SW480 (cell line): ENCODE results near the gene SLC9A4.

ENCODE experiments used
- DNase-seq: peaks from one replicate; pipeline ENCODE4 v3.0.0-alpha.2; 2016; ENCODE audit warnings: low spot score

SLC9A4 gene, protein sequence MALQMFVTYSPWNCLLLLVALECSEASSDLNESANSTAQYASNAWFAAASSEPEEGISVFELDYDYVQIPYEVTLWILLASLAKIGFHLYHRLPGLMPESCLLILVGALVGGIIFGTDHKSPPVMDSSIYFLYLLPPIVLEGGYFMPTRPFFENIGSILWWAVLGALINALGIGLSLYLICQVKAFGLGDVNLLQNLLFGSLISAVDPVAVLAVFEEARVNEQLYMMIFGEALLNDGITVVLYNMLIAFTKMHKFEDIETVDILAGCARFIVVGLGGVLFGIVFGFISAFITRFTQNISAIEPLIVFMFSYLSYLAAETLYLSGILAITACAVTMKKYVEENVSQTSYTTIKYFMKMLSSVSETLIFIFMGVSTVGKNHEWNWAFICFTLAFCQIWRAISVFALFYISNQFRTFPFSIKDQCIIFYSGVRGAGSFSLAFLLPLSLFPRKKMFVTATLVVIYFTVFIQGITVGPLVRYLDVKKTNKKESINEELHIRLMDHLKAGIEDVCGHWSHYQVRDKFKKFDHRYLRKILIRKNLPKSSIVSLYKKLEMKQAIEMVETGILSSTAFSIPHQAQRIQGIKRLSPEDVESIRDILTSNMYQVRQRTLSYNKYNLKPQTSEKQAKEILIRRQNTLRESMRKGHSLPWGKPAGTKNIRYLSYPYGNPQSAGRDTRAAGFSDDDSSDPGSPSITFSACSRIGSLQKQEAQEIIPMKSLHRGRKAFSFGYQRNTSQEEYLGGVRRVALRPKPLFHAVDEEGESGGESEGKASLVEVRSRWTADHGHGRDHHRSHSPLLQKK

DNA sequence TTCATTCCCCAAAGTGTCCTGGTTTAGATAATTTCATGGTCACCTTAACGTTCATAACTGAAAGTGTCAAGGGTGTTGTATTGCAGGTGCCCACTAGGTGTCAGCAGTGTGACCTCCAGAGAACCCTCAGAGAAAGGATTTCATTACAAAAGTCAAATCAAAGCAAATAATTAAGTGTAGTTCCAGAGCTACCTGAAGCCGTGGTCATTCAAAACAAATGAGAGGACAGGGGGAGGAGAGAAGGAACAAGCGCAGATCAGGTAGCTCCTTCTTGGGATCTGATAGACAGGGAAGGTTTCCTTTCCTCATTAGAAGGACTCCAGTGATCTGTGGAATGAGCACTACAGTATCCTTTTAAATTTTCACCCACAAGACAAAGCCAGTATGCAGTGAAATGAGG, at the start of gene SLC9A4:
TSS of gene SLC9A4 (plus strand) at position 207 of the 400 bp plus-strand sequence. CDS start 534 bp downstream, outside the sequence.
- peak; percentile 60 for DNase-seq

DNA sequence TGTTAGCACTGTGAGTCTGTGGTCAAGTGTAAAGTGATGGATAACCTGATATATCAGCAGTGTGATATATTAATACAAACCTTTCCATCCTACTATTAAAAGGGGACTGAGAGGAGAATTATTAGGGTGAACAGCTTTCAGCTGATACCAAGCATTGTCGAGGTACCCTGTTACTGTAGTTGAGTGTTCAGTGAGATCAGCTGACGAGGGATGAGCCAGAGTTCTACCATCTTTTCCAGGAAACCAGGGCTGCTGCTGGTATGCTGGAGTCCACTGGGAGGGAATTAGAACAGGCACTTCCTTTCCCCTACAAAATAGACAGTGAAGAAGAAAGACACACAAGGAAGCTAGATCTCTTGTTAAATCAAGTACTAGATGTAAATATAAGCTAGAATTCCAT, 49.7 kb upstream of the SLC9A4 start:
- DNase-seq, result no peak

DNA sequence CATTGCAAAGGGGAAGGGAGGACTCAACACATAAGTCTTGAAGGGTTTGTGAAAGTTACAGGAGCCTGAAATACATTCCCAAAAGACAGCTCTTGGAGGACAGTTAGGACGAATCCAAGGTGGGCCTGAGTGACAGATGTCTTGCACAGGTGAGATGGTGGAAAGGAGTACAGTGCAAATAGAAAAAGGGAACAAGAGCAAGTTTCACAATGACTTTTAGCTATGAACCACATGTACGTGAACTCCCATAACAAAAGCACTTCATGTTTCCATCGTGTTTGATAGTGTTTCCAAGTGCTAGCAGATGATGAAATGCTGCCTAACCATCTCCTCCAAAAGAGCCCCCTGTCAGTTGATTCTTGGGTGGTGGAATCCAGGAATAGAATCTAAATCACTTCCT, 48.3 kb upstream of the SLC9A4 start:
- DNase-seq, result no peak

DNA sequence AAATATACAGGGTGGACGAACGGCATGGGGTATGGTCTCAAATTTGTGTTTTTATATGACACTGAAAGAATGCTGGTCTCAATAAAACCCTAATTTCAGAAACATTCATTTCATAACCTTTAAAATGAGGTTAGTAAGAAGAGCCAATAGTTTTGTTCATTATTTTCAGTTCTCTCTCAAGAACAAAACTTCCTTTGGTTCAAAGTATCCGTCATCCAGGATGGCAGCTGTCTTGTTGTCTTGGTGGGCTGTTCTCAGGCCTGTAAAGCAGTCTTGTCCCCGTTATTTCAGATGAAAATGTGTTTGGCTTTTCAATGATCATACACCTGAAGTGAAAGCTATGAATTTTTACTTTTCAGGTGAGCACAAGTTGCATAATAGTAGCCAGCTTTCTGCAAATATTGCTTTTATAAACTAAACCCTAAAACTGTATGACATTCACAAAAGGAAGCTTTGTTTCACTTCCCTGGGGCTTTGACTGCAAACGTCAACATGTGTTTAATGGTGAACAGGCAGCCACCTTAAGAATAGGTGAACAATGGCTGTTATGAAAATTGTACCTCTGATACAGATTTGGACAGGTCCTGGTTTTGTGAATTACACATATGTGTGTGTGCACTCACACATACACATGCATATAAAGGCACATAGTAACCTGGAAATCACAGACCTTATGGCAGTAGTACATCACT, 47.4 kb upstream of the SLC9A4 start:
- no peak for DNase-seq

DNA sequence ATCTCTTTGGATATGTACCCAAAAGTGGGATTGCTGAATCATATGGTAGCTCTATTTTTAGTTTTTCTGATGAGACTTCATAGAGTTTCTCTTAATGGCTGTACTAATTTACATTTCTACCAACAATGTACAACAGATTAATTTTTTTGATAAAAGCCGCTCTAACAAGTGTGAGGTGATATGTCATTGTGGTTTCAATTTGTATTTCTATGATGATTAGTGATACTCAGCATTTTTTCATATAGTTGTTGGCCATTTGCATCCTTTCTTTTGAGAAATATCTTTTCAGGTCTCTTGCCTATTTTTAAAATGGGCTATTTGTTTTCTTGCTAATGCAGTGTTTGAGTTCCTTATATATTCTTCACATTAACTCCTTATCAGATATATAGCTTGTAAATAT, 45.8 kb upstream of the SLC9A4 start:
- DNase-seq, result no peak

DNA sequence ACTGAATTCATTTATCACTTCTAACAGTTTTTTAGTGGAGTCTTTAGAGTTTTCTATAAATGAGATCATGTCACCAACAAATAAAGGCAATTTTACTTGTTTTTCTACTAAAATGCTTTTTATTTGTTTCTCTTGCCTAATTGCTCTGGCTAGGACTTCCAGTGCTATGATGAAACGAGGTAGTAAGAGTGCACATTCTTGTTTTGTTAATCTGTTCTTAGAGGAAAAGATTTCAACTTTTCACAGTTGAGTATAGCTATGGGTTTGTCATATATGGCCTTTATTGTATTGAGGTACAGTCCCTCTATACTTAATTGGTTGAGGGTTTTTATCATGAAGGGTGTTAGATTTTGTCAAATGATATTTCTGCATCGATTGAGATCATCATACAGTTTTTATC, 44.5 kb upstream of the SLC9A4 start:
- DNase-seq, result no peak

DNA sequence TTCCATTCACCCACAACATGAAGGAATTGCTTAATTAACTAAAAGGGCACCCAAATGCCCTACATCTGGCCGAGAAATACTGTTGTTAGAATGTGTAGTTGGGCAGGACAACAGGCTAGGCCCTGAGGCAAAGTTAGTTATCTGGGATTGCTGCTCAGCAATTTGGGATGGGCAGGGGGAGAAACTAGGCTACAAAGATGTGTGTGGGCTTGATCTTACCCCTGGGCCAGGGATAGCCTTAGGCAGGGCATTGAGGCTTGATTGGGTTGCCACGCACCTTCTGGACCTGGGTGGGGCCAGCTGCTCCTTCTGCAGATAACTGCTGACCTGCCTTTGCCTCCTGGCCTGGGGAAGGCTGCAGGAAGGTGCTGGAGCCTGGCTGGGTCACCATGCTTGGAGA, 40.6 kb upstream of the SLC9A4 start:
- no peak for DNase-seq

DNA sequence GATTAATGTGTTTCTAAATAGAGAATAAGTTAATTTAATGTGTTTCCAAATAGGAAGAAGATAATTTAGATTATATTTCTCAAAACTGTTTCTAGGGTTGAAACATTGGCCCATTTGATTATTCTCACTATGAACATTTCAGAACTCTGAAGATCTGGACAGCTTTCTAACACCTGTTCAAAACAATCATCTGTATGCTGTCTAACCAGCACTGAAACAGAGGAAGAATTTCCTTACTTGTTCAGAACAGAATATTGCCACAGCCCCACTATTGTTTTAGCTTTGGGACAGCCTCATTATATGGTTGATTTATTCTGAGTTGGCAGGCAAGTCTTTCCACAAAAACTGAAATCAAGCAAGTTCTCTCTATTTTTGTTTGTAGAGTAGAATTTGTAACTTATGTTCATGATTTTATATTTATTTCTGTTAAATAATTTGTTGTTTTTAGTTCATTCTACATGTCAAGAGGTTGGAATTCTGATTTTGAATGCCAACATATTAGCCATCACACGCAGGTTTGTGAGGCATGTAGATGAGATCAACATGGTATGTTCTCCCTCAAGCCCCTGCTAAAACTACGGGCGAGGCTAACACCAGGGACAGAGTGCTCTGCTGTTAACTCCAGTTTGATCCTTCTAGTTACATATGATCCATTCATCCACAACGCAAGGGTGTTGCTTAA, 38.9 kb upstream of the SLC9A4 start:
- no peak for DNase-seq

DNA sequence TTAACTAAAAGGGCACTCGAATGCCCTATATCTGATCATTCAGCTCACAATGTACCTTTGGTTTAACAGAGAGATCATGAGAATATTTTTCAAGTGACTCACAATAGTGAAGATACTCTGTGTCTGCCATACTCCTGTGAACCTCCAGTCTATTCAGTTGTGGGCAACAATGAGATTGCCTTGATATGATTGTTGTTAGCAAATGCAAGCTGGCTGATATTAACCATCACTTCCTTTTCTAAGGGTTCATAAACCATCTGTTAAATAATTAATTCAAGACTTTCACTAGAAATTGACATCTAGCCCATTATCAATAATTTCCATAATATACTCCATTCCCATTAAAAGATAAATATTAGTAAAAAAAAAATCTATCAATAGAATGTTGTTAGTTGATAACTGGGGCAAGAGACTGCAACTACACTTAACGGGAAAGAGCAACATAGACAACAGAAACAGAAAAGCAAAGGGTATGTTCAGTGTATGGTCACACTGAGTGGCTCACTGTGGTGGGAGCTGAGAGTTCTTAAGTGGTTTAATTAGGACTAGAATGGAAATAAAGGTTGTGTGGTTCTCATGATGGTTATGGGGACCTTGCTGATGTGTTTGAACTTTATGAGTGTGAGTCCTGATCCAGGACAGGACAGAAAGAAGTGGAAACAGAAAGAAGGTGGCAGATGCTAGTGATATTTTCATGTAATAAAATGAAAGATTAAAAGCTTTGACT, 38.2 kb upstream of the SLC9A4 start:
- no peak for DNase-seq

DNA sequence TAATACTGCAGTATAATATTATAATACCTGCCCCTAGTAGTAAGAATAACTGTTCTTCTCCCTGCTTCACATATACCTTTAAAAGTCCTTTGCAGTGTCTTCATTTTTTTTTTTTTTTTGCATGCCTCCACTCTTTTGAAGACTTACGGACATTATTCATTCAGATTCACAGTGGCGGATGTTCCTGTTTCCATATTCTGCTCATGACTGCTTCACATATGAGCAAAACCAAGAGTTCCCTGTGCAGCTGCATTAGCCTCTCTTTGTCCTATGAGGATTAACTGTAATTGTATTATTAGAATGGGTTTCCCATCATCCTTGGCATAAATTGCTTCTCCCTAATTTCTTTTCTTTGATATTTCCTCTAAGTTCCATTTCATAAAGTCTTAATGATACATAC, 37.3 kb upstream of the SLC9A4 start:
- no peak for DNase-seq

DNA sequence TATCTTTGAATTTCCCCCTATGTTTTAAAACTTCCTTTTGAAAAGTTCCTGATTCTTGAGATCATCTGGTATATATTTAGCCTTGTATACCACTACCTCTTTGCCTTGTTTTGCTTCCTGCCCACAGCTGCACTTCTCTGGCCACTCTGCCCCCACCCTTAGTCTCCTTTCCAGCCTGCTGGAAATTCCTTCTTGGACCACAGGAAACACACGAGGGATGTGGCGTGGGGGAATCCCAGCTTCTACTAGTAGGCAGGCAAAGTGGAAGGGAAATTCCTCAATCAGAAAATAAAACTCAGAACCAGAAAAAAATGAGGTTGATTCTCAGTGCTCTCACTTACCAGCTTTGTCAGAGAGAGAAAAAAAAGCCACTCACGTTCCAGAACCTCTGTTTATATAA, 36.7 kb upstream of the SLC9A4 start:
- DNase-seq, result no peak

DNA sequence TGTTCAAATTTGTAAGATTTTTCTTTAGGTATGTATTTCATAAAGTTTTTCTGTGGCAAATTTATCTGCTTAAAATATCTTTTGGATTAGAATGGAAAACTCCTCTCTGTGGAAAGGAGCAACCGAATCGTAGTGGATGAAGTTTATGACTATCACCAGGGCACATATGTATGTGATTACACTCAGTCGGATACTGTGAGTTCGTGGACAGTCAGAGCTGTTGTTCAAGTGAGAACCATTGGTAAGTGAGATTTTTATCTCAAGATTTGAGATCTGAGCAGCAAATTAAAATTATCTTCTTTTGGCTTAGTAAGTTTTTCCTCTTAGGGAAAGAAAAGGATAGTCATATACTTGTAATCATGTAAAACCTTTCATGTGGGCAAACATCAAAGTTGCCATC, 35.9 kb upstream of the SLC9A4 start:
- DNase-seq, result no peak

DNA sequence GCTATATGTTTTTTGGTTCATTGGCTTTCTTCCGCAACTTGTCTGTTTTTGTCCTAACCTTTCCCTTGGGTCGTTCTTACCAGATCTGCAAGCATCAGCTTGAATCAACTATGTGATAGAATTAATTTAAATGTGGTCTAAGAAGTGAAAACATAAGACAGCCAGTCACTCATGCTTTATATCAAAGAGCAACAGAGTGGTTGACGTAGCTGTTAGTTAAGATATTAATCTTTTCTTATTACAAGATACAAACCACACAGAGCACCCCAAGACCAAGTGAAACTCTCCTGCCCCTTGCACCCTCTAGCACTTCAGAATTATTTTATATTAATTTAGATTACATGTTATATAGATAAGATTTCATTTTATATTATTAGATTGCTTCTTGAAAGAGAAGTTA, 34.9 kb upstream of the SLC9A4 start:
- DNase-seq, result no peak

DNA sequence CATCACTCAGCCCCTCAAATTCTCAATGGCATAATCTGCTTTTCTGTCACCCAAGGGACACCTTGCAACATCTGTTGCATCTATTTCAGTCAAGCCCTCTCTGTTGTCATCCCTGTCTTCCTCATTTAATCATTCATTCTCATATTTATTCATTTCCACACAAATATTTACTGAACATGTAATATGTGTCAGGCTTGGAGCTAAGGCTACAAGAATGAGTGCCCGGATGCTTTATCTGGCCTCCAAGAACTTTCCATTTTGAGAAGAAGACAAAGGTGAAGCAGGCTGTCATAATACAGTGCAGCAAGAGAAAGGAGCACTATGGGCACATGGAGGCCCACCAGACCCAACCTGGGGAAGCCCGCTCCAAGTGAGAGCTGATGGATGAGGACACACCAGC, 34.4 kb upstream of the SLC9A4 start:
- DNase-seq, result no peak

DNA sequence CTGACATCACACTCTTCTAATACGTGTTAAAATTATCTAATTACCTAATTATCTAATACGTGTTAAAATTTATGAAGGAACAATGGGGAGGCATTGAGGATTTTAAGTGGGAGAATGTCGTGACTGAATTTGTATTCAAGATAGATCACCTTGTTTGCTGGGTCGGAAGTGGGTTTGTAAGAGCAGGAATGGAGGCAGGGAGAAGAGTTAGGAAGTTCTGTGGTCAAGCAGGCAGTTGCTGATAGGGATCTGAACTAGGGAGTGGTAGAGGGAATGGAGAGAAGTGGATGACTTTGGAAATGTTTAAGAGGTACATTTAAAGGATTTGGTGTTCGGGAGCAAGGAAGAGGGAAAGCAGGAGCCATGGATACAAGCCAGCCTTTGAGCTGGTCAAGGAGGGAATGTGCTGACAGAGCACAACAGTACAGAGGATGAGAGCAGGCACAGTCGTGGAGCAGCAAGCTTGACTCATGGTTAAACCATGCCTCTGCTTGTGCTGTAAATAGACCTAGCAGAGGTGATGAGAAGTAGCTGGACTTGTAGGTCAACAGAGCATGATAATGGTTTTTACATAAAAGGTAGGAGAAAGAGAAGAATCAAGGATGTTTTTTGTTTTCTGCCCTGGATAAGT, 33.8 kb upstream of the SLC9A4 start:
- peak; percentile 38 for DNase-seq

DNA sequence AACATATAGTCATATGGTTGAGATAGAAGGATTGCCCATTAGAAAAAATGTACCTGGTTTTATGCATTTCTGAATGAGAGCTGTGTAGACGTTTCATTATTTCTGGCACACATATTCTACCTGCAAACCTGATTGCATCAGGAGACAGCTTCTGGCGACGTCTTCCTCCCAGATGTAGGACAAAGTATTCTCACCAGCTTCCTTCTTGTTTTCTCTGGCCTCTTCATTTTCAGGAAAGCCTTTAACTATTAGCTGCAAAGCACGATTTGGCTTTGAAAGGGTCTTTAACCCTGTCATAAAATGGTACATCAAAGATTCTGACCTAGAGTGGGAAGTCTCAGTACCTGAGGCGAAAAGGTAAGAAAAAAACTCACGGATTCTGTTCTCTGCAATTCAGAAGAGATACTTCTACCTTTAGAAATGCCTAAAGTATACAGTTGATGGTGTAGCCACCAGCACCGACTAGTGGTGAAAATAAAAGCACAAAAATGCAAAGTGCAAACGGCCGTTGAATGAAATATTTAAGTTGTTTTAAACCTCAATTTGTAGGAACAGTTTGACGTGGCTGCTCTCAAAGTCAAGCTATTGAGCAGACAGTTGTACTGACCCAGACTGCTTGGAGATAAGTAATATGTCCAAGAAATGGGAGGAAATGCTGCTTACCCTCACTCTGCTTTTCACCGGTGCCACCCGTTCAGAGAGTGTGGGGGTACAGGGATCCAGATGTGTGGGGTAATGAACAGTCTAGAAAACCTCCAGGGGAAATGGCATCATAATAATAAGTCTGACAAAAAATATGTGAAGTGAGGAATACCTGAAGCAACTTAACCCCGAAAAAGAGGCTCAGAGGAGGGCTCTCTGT, 29.8 kb upstream of the SLC9A4 start:
- peak; percentile 43 for DNase-seq

DNA sequence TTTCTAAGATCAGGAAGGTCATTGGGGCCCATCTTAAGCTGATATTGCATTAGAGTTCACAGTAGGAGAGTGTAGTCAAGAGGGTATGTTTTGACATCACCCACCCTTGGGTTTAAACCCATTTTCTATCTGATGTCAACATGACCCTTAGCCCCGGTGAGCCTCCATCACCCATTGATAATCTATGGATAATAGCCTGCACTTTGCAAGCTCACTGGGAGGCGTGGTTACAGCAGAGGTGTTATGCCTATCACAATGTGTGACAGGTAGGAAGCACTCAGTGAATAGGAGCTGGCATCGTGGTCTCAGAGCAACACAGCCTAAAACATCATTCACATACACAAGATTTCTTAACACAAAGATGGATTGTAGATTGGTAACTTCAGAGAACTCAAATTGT, 28.8 kb upstream of the SLC9A4 start:
- DNase-seq, result no peak

DNA sequence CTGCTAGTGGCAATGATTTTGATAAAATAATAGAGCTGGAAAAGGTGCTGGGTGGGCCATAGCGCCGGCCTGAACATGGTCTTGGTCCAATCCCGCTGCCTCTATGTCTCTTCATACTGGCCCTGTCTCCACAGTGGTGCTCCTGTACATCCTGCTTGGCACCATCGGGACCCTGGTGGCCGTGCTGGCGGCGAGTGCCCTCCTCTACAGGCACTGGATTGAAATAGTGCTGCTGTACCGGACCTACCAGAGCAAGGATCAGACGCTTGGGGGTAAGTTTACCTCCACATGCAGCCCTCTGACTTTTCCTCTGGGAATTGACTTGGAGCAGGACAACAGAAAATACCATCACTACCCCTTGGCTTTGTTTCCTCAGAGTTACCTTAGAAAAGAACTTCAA, 26.1 kb upstream of the SLC9A4 start:
- no peak for DNase-seq

DNA sequence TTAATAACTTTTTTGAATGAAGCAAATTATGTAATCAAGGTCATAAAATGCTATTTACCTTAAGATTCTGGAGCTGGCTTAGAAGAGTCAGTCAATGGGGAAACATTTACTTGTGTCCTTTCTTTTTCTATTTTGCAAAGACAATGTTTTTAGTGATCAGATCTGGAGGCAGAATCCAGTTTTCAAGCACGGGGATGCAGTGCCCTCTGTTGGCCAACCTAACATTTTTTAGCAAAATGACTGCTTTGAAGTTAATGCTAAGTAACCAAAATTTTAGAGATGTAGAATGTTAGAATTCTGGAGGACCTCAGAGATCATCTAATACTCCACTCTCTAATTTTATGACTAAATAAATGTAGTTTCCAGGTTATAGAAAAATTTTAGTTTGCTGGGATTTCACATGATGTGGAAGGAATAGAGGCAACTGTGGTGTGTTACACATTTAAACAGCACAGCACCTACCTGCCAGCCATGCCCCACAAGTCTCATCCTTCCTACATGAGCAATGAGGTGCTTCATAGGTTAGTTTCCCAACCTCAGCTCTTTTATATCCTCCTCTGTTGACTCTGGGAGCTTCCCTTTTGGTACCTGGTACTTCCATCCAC, 23.6 kb upstream of the SLC9A4 start:
- DNase-seq, result peak; percentile 46

DNA sequence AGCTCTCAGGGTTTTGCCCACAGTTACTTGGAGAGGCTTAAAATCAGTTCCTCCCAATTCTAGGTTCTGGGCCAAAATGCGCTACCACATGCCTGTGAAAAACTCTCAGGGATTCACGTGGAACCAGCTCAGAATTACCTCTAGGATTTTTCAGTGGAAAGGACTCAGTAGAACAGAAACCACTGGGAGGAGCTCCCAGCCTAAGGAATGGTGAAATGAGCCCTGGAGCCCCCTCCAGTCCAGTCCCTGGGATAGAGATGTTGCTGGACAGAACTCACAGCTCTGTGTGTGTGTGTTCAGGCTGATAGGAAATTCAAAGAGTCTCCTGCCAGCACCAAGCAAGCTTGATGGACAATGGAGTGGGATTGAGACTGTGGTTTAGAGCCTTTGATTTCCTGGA, 21.1 kb upstream of the SLC9A4 start:
- DNase-seq, result no peak
